ACC112 (cell line): ENCODE measurements around the gene EVC.
"Not testable (repeated sequence)": the region's sequence is repeated elsewhere in the genome, so short reads cannot be mapped to it uniquely, and the experiment has no call there.

Experiments used
- H2AFZ ChIP-seq: fragments of 200-600 bp; sonication (generic); one replicate; pipeline ENCODE4 v1.6.0; 2017; ENCODE audit warnings: antibody characterized with exemption, low read length; ENCODE audit not compliant: unreplicated experiment
- H3K27ac ChIP-seq: fragments of 200-600 bp; sonication (generic); 2 replicates; pipeline ENCODE4 v1.5.1; 2014; ENCODE audit warnings: low read depth, mild to moderate bottlenecking, antibody characterized with exemption, low read length, moderate library complexity
- H3K27me3 ChIP-seq: fragments of 200-600 bp; sonication (generic); 2 replicates; pipeline ENCODE4 v1.6.1; 2014; ENCODE audit warnings: mild to moderate bottlenecking, antibody characterized with exemption, low read length, moderate library complexity, mixed read lengths; ENCODE audit not compliant: insufficient read depth
- H3K36me3 ChIP-seq: fragments of 200-600 bp; sonication (generic); 2 replicates; pipeline ENCODE4 v1.6.1; 2016; ENCODE audit warnings: mild to moderate bottlenecking, antibody characterized with exemption, low read length, moderate library complexity, mixed read lengths; ENCODE audit not compliant: insufficient read depth
- H3K4me1 ChIP-seq: fragments of 200-600 bp; sonication (generic); one replicate; pipeline ENCODE4 v1.6.1; 2016; ENCODE audit warnings: low read length, mixed read lengths; ENCODE audit not compliant: insufficient read depth, unreplicated experiment, control insufficient read depth
- H3K4me3 ChIP-seq: fragments of 200-600 bp; sonication (generic); 2 replicates; pipeline ENCODE4 v1.5.1; 2014; ENCODE audit warnings: mild to moderate bottlenecking, low read depth, low read length
- H3K79me2 ChIP-seq: fragments of 200-600 bp; sonication (generic); one replicate; pipeline ENCODE4 v1.6.0; 2016; ENCODE audit warnings: low read length; ENCODE audit not compliant: control insufficient read depth, unreplicated experiment, insufficient read depth

EVC gene

DNA sequence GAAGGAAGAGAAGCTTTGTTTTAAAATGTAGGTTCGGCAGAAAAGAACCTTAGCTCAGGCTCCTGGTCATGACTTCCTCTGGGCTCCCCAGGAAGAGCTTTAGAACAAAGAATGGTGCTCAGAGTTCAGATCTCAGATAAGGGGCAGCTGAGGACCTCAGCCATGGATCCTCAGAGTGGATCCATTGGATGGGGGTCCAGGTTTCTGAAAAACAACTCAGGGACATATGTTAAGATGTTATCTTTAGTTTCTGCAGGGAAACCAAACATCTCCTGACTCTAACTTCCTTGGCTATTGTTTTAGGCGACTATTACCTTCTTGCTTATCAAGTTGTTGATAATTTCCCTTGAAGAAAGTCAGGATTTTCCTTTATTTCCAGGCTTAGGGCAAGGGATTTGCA, 5.4 kb downstream of the EVC start:
- no peak overlapping the region for H3K27ac ChIP-seq
- peaks cover 24% of the 10 kb centered on the region for H3K36me3 ChIP-seq
- H3K79me2 ChIP-seq = peaks cover 86% of the 10 kb centered on the region
- H2AFZ ChIP-seq = no peak overlapping the region
- peaks cover 25% of the 10 kb centered on the region for H3K4me1 ChIP-seq
- H3K27me3 ChIP-seq = no peaks in the 10 kb centered on the region
- no peak overlapping the region for H3K4me3 ChIP-seq

DNA sequence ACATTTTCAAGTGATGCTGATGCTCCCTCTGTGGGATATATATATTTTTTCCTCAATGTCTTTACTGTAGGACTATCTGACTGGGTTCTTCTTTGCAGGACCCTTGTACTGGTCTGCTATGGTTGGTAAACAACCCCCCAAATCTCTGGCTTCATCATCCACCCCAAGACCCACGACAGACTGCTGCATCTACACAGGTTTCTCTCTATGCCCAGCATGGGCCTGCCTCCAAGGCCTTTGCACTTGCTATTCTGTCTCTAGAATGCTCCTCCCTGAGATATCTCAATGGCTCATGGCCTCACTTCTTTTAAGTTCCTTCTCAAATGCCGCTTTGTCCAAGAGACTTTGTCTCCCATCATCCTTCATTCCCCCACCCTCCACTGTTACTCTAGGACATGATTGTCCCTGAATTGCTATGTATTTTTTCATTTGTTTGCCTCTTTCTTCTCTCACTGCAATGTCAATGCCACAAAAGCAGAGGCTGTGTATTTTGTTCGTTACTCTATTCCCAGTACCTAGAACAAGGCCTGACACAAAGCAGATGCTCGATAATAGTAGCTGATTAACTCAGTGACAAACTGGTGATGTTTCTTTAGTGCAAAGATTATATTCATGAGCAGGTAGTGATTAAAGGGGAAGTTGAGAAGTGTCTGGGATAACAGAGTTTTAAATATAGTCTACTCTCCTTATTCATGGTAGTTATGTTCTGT, 6.6 kb downstream of the EVC start:
- no peak overlapping the region for H3K4me3 ChIP-seq
- H3K27ac ChIP-seq = no peak overlapping the region
- H3K4me1 ChIP-seq = peaks cover 29% of the 10 kb centered on the region
- H2AFZ ChIP-seq = no peak overlapping the region
- H3K79me2 ChIP-seq = peaks cover 81% of the 10 kb centered on the region
- H3K27me3 ChIP-seq = no peaks in the 10 kb centered on the region
- peaks cover 26% of the 10 kb centered on the region for H3K36me3 ChIP-seq

DNA sequence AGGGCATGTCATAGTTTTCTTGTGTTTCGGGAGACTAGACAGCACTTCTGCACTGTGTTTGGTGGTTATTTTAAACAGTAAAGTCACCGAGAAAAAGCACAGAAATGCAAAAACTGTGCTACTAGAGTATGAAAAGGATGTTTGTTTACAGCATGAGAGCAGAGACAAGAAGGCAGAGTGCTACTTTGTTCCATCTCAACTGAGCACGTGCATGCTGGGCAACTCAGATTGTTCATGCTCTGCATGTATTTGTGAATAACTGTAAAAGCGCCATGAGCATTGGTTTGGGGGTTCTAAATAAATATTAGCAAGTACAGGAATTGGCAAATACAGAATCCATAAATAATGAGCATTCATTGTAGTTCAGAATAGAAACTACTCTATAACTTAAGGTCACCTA, 7.4 kb downstream of the EVC start:
- Histone ChIP-seq H3K4me1 (peaks cover 26% of the 10 kb centered on the region), H3K27me3 (no peaks in the 10 kb centered on the region), H3K36me3 (peaks cover 27% of the 10 kb centered on the region), H2AFZ (no peak overlapping the region), H3K4me3 (no peak overlapping the region), H3K79me2 (peaks cover 74% of the 10 kb centered on the region), H3K27ac (no peak overlapping the region)

DNA sequence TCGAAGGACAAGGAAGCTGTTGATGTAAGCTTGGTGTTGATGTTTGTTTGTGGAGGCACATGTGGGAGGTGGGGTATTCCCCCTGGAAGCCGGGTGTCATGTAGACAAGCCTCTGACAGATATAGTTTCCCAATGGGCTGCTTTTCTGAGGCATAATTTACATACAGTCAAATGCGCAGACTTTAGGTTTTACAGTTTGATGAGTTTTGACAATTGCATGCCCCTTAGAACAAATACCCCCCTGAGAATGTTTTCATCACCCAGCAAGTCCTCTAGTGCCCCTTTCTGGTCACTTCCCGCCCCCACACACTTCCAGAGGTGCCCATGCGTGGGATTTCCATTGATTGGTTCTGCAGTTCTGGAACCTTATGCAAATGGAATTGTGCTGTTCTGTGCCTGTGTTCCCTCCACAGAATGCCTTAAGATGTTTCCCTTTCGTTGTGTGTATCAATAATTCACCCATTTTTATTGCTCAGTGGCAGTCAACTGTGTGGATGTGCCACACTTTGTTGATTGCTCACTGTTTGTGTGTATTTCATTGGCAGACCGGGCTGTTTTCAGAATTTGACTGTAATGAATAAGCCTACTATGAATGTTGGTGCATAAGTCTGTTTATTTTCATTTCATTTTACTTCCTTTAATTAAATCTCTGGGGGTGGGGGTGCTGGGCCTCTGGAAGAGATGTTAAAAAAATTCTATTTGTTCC, 8.5 kb downstream of the EVC start:
- Histone ChIP-seq H3K27ac (no peak overlapping the region), H3K27me3 (no peaks in the 10 kb centered on the region), H2AFZ (no peak overlapping the region), H3K79me2 (peaks cover 78% of the 10 kb centered on the region), H3K4me1 (peaks cover 26% of the 10 kb centered on the region), H3K4me3 (no peak overlapping the region), H3K36me3 (peaks cover 26% of the 10 kb centered on the region)

DNA sequence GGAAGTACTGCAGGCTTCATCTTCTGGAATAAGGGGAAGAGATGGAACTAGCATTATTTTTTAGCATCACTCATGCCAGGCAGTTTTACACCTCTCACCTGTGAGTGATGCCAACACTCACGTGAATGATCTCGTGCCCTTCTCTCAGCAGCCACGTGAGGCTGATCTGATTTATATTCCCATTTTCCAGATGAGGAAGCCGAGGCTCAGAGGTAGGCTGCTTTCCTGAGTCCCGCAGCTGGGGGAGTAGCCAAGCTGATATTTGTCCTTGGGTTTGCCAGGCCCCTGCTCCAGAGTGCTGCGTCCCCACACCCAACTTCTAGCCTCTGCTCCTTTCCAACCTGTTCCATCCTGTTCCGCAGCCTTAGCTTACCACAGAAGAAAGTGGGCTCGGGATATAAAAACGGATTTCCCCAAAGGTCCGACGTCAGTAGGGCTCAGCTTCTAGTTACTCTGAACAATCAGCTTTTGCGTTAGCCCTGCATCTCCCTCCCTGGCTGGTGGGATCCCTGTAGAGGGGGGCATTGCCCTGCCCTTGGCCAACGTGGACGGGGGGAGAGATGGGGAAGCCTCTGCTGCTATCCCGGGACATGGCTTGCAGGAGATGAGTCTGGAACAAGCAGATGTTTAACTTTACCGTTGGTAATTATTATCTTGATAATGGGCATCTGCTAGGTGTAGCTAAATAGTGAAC, 9.3 kb downstream of the EVC start:
- Histone ChIP-seq H3K27me3 (no peaks in the 10 kb centered on the region), H3K79me2 (peaks cover 72% of the 10 kb centered on the region), H3K4me3 (no peak overlapping the region), H3K36me3 (peaks cover 23% of the 10 kb centered on the region), H3K27ac (no peak overlapping the region), H3K4me1 (peaks cover 26% of the 10 kb centered on the region), H2AFZ (no peak overlapping the region)

DNA sequence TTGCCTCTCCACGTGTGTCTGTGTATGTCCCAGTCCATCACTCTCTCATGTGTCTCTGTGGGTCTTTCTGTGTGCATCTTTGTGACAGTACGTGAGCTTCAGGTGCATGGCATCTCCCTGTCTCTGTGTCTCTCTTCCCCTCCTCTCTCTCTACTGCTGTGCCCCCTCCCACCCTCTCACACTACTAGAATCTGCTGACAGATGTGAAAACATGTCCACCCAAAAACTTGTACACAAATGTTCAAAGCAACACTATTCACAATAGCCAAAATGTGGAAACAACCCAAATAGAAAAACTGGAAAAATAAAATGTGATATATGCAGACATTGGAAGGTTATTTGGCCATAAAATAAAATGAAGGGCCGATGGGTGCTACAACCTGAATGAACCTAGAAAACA, 10.0 kb downstream of the EVC start:
- Histone ChIP-seq H3K79me2 (peaks cover 72% of the 10 kb centered on the region), H2AFZ (no peak overlapping the region), H3K4me3 (no peak overlapping the region), H3K36me3 (peaks cover 24% of the 10 kb centered on the region), H3K27me3 (no peaks in the 10 kb centered on the region), H3K4me1 (peaks cover 26% of the 10 kb centered on the region), H3K27ac (no peak overlapping the region)

DNA sequence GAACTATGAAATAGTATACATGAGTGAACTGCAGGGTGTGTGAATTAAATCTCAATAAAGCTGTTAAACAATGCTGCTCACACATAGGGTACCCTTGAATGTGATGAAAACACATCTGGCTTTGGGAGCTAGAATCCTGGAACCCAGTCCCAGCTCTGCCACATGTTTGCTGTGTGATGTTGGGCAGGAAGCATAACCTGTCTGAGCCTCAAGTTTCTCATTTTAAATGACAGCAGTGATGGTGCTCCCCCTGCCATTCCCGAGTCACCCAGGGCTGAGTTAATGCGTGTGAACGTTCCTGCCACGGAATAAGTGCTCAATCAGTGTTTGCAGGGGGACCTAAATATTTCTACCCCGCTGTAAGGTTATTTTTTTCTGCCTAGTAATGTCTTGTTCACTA, 10.9 kb downstream of the EVC start:
- Histone ChIP-seq H3K4me1 (peaks cover 26% of the 10 kb centered on the region), H3K36me3 (peaks cover 22% of the 10 kb centered on the region), H3K79me2 (peaks cover 66% of the 10 kb centered on the region), H3K27ac (no peak overlapping the region), H3K4me3 (no peak overlapping the region), H2AFZ (no peak overlapping the region), H3K27me3 (no peaks in the 10 kb centered on the region)

DNA sequence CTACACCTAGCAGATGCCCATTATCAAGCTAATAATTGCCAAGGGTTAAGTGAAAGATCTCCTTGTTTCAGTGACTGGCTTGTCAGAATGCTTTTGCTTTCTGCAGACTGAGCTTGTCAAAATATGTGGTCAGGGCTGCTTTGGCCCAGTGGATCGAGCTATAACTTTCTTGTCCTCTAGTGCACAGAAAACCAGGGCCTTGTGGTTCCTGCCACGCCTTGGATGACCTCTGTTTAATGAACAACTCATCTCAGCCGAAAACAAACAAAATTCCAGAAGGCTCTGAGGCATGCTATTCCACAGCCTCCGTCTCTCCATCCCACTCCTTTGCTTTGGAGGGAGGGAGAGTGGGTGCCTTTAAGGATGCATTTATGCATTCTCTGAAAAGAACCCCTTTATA, 11.3 kb downstream of the EVC start:
- Histone ChIP-seq H3K27ac (no peak overlapping the region), H3K27me3 (no peaks in the 10 kb centered on the region), H3K4me3 (no peak overlapping the region)

DNA sequence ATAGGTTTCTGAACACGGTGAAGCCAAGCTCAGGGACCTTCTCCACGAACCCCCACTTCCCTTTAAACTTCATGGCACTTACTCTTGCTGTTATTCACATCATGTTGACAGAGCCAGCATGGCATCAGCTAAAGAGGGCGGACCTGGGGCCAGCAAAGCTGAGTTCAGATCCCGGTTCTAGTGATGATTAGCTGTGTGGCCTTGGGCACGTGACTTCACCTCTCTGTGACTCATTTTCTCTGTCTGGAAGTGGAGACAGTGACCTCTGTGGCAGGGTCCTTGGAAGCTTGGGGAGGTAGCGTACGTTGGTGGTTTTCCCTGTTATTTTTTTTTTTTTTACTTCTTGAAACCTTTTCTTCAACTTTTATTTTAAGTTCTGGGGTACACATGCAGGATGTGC, 13.4 kb downstream of the EVC start:
- Histone ChIP-seq H3K27me3 (no peaks in the 10 kb centered on the region), H3K36me3 (peaks cover 19% of the 10 kb centered on the region), H3K4me3 (no peak overlapping the region), H3K79me2 (peaks cover 53% of the 10 kb centered on the region), H3K27ac (no peak overlapping the region), H2AFZ (no peak overlapping the region), H3K4me1 (peaks cover 15% of the 10 kb centered on the region)

More for the DNA sequence above, 11.3 kb downstream of the EVC start:
- Histone ChIP-seq H3K4me1 (peaks cover 26% of the 10 kb centered on the region), H2AFZ (no peak overlapping the region), H3K79me2 (peaks cover 62% of the 10 kb centered on the region), H3K36me3 (peaks cover 22% of the 10 kb centered on the region)

DNA sequence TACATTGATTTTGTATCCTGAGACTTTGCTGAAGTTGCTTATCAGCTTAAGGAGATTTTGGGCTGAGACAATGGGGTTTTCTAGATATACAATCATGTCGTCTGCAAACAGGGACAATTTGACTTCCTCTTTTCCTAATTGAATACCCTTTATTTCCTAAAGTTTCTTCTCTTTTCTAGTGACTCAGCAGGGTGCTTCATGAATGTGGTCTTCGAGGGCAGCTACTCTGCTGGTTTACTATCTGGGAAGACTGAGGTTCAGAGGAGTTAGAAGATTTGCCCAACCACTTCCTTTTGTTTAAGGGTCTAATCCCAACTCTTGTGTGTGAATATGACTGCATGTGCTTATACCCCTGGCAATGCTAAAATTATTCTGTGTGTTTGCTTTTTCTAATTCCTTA, 17.4 kb downstream of the EVC start:
- peaks cover 29% of the 10 kb centered on the region for H3K36me3 ChIP-seq
- H3K27ac ChIP-seq = 0 out of 2 replicates have a peak overlapping the region, but pooled peaks have one; percentile 6
- not testable (repeated sequence) for H3K4me3 ChIP-seq, H2AFZ ChIP-seq, H3K27me3 ChIP-seq
- H3K4me1 ChIP-seq = peaks cover 10% of the 10 kb centered on the region
- H3K79me2 ChIP-seq = peaks cover 38% of the 10 kb centered on the region
